GM12892 (cell line): ENCODE data around the gene ATP1A1.

ENCODE experiments used
- DNase-seq: peaks from one replicate; pipeline ENCODE4 v3.0.0; 2011; ENCODE audit not compliant: insufficient read length
- FAIRE-seq: peaks from 2 replicates; lab custom pipeline; 2011; peaks lifted over from hg19 to GRCh38; lab: Jason Lieb, UNC
- POLR2A ChIP-seq: IDR thresholded peaks from 2 replicates; pipeline ENCODE4 v1.6.1; 2011; ENCODE audit warnings: low read depth, low read length, control low read depth
- POLR2AphosphoS5 ChIP-seq: IDR thresholded peaks from 2 replicates; pipeline ENCODE4 v1.6.1; 2011; ENCODE audit warnings: low read depth, low read length, control low read depth
- TAF1 ChIP-seq: IDR thresholded peaks from 2 replicates; pipeline ENCODE4 v1.6.1; 2011; ENCODE audit warnings: low read depth, mild to moderate bottlenecking, control low read depth, low read length, borderline replicate concordance

The ATP1A1 gene

GRCh38 chr1:116439701-116440100, 66.7 kb downstream of the ATP1A1 start:
- no peak for FAIRE-seq
- DNase-seq = no peak
- TF ChIP-seq TAF1 = no peak
- no peak for TF ChIP-seq POLR2A
- TF ChIP-seq POLR2AphosphoS5 = no peak

DNA sequence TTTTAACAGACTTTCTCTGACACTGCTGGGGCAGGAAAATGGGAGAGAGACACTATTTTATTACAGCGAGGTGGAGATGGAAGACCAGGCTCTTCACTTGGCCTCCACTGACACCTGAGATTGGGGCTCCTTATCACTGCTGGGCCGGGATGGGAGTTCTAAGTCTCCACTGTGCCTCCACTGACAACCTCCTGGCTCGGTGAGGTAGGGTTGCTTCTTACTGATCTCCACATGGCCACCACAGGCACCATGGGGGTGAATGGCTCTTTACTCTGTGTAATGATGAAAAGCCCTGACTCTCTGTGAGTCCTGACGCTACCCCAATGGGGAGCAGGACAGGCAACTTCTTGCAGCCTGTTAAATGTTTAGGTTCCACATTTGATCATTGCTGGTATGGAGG, 67.7 kb downstream of the ATP1A1 start:
- FAIRE-seq (no peak), DNase-seq (no peak)
- no peak for TF ChIP-seq POLR2A
- TF ChIP-seq POLR2AphosphoS5 = no peak
- TF ChIP-seq TAF1 = no peak

DNA sequence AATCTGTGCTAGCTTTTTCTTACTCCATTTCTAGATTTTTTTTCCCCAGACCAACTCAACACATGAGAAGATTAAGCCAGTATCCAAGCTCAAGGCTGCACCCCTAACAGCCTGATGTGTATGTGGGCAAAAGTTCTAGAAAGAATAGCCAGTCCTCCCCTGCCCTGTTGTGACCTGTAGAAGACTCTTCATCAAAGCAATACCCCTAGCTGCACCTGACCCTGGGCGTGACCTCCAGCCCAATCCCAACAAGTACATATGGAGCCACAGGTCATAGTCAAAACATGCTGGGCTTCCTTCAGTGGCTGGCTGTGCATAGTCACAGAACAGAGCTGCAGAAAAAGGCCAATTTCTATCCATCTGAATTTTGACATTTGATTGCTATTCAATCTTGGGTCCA, 72.5 kb downstream of the ATP1A1 start:
- TF ChIP-seq POLR2AphosphoS5 (no peak), TAF1 (no peak)
- no peak for FAIRE-seq
- DNase-seq = no peak

DNA sequence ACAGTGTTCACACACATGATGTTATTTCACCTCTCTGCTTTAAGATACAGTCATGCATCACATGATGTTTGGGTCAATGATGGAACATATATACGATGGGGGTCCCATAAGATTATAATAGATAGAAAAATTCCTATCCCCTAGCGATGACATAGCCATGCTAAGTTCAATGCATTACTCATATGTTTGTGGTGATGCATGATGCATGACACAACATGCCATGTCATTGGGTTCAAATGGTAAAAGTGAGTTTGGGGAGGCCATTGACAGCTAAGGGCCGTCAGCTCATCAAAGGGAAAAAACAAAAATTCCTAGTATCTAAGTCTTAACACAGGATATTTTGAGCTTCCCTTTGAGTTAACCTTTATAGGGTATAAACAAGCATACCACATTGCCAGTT, 73.6 kb downstream of the ATP1A1 start:
- TF ChIP-seq TAF1 = no peak
- TF ChIP-seq POLR2AphosphoS5 = no peak
- TF ChIP-seq POLR2A = no peak
- FAIRE-seq (no peak), DNase-seq (no peak)

GRCh38 chr1:116448785-116449385, 75.8 kb downstream of the ATP1A1 start:
- TF ChIP-seq POLR2A (no peak), POLR2AphosphoS5 (no peak), TAF1 (no peak)
- no peak for FAIRE-seq
- DNase-seq = no peak

- FAIRE-seq (no peak), DNase-seq (no peak)
These were observed 76.5 kb downstream of the ATP1A1 start for GRCh38 chr1:116449578-116449977.

DNA sequence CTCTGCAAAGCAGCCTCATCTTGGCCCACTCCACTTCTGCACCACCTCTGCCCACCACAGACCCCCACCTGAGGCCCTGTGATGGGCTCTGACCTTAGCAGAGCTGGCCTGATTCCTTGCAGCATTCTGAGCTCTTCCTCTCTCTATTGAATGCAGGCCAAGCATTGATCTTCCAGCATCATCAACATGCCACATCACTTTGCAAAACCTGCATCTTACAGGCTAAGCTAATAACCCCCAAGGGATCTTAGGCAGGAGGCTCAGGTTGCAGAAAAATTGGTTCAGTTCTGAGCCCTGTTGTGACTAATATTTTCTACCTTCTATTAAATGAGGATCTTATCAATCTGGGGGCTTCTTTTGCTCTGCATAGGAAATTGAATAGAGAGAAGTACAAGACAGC, 78.7 kb downstream of the ATP1A1 start:
- no peak for DNase-seq
- no peak for TF ChIP-seq POLR2A
- no peak for TF ChIP-seq POLR2AphosphoS5
- TF ChIP-seq TAF1 = no peak
- FAIRE-seq = no peak

More at GRCh38 chr1:116449578-116449977, 76.5 kb downstream of the ATP1A1 start:
- TF ChIP-seq POLR2A (no peak), POLR2AphosphoS5 (no peak), TAF1 (no peak)

DNA sequence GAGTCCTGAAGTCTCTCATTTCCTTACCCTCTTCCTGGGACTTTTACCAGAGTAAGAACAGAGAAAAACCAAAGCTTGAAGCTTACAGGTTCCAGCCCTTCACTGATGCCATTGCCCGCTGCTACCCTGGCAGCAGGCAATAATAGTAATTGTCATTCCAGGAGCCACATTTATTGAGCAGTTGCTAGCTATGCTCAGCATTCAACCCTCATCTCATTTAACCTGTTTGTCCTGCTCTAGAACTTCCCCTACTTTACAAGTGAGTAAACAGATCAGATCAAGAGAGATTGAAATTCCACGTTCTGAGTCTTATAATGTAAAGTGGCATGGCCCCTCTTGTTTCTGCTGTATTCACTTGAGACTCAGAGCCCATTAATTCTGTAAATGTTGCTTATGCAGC, 80.4 kb downstream of the ATP1A1 start:
- no peak for DNase-seq
- no peak for FAIRE-seq
- no peak for TF ChIP-seq POLR2AphosphoS5
- TF ChIP-seq POLR2A = no peak
- TF ChIP-seq TAF1 = no peak

DNA sequence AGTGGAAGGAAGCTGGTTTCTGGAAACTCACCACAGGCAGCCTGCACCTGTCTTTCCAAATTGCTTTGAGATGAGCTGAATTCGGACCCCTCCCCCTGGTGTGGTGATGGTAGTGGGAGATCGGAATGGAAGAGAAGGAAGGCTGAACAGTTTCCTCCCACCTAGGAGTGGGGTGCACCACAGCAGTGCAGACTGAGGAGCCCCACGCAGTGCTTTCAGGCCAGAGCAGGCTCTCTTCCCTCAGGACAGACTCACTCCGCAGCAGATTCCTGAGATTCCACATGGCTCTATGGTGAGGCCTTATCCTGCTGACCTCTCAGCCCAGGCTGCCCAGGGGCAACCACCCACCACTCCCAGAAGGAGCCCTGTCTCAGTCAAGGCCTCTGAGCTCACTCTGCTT, 80.9 kb downstream of the ATP1A1 start:
- TF ChIP-seq POLR2AphosphoS5 (no peak), TAF1 (no peak), POLR2A (no peak)
- no peak for DNase-seq
- FAIRE-seq = no peak
